Measurements from ENCODE around the gene PSME3IP1.

GRCh38 chr16:57234707-57235092 is 48.9 kb upstream of the PSME3IP1 start:
- TF ChIP-seq ZNF274 (IDR thresholded peaks at IDR 0.05; ENCODE audit: low read depth, low read length) (no peak), YY1 (IDR thresholded peaks at IDR 0.05; ENCODE audit: insufficient read depth, insufficient read length) (no peak), SUZ12 (IDR thresholded peaks at IDR 0.05; ENCODE audit: extremely low read depth, insufficient read depth, insufficient read length) (no peak)

Measured in NT2/D1 (cell line).